HG02884 (cell line): Measurements from ENCODE around the gene TRPV5.

Experiments
- ATAC-seq: cut with Tn5 transposase; IDR thresholded peaks from one replicate; pipeline ENCODE4 v1.9.1; 2021; ENCODE audit warnings: mild to moderate bottlenecking, moderate library complexity; ENCODE audit not compliant: unreplicated experiment

TRPV5 gene

DNA sequence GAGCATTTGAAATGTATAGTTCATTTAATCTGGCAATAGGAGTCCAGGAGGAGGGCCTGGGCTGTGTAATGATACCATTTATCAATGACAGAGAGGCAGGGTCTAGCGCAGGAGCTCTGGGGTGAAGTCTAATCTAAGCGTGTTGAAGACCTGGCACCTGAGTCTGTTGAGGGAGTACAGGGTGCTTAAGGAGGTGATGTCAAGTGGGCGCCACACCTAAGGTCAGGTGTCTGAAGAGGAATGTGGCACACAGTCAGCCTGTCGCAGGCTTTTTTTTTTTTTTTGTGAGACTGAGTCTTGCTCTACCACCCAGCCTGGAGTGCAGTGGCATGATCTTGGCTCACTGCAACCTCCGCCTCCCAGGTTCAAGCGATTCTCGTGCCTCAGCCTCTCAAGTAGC is 8.0 kb upstream of the TRPV5 start:
- ATAC-seq, result no peak

GRCh38 chr7:142940966-142941535 is 7.5 kb upstream of the TRPV5 start:
- ATAC-seq, result no peak

DNA sequence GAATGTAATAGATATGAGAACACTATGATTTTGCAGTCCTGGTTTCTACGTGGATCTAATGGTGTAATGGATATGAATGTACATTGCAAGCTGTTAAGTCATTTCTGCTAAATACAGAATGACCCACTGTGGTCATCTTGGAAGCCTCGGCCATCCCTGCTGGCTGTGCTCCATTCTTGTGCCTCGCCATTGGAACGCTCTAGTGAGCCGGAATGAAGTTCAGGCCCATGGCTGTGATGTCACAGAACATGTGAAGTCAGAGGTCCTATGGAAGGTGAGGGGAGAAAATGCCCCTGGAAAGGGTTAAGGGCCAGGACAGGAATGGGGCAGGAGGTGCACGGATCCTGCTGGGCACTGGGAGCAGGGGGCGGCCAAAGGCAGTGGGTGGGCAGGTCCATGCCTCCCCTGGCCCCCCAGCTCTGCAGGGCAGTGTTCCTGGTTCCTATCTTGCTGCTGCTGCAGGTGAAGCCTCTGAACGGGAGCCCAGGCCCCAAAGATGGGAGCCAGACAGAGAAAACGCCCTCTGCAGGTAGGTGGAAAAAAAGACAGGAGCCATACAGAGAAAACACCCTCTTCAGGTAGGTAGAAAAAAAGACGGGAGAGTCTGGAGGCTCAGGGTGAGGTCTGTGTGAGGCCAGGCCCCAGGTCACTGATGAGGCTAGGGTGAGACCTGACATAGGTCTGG is 5.8 kb upstream of the TRPV5 start, which contains the start of gene LLCFC1:
Gene LLCFC1, plus strand, starts transcription at position 259 of the 685 bp plus-strand sequence. Its CDS starts 138 bp downstream, at position 397.
- ATAC-seq, result no peak

- ATAC-seq, result no peak
Measured at GRCh38 chr7:142938611-142939010, 5.1 kb upstream of the TRPV5 start.

GRCh38 chr7:142935941-142936565 is 2.5 kb upstream of the TRPV5 start:
- ATAC-seq, result no peak

DNA sequence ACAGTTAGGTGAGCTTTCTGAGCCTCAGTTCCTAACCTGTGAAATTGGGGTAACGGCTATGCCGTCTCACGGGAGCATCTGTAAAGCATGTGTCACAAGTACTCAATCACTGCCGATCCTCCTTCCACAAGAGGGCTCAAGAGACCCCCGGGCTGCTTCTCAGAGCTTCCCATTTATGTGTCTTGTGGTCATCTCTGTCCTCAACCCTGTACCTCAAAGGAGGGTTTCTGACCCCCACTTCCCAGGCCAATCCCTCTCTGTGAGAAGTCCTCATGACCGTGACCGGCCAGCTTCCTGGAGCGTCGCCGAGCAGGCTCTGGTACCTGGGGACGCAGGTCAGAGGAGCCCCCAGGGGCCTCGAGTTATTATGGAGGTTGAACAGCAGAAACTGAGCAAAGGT is 510 bp upstream of the TRPV5 start:
- ATAC-seq, result no peak

DNA sequence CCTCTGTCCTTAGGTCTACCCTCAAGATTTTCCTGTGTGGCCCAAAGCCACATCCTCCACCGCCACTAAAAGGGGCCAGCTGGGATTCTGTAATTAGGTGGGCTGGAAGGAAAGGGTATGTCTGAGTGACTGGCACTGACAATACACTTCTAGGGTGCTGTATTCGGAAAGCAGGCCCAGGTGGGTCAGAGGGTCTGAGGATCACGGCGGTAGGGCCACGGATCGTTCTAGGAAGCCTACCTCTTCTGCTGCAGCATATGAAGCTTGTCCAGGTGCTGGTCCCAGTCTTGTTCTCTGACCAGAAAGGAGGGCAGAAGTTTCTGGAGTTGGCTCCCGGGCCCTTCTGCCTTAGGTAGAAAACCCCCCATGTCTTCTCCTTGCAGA is 462 bp downstream of the TRPV5 start:
- no peak for ATAC-seq

DNA sequence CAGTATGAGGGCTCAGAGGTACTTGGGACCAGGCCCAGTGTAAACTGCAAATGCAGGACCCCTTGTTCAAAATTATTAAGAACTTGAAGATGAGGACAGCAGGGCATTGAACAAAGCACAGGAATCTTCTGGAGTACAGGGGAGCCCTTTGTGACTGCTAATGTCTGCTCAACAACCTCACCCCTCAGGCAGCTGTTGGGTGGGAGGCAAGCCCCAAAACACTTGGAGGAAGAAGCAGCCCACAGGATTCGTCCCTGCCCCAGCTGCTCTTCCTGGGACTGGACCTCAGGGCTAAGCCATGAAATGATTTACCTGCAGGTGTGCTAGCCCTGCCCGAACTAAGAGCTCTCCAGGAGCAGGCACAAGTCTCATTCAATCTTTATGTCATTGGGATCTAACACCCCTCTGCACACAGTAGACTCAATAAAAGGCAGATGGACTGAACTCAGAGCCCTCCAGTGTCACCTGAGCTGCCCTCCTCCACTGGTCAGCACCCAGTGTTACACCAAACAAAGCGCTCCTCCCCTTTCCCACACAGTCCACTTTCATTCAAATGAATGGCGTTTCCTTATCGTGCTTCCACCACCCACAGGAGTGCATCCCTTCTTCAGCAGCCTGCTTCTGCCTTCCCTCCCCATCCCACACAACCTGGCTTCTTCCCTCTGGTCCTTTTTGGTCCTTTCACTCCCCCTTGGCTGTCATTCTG is 1.0 kb downstream of the TRPV5 start:
- ATAC-seq, result no peak

GRCh38 chr7:142930126-142930730 is 3.3 kb downstream of the TRPV5 start:
- ATAC-seq, result no peak

DNA sequence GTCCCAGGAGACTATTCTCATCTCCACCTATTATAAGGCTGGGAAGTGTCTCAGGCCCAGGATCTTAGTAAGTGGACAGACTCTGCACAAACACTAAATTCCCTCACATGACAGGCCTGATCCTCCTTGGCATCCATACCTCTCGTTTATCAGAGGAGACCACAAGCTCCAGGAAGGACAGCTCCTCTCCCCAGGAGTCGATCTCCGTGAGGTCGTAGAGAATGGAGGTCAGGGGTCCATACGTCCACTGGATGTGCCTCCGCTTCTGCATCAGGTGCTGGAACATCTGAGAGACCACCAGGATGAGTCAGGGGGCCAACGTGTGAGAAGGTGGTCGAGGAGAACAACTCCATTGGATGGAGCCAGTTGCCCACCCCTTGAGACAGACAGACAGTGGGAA is 5.6 kb downstream of the TRPV5 start:
- no peak for ATAC-seq

DNA sequence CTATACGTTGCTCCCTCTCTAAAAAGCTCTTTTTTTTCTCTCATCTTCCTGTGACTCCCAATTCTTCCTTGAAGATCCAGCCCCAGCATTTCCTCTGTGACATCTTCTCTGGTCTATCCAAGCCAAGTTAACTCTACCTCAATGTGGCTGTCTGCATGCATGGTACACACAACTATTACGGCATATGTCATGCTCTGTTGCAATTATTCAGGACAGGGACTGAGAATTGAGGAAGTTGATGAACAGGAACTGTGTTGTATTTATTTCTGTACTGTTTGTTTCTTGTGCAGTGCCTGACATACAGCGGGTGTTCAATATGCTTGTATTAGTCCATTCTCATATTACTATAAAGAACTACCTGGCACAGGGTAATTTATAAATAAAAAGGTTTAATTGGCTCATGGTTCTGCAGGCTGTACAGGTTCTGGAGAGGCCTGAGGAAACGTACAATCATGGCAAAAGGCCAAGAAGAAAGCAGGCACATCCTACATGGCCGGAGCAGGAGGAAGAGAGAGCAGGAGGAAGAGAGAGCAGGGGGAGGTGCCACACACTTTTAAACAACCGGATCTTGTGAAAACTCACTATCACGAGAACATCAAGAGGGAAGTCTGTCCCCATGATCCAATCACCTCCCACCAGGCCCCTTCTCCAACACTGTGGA is 6.3 kb downstream of the TRPV5 start:
- no peak for ATAC-seq

- ATAC-seq, result no peak
Measured at GRCh38 chr7:142925413-142925812, 8.1 kb downstream of the TRPV5 start.

GRCh38 chr7:142923391-142923790 is 10.2 kb downstream of the TRPV5 start:
- ATAC-seq, result no peak

- ATAC-seq, result no peak
Measured at GRCh38 chr7:142919656-142920055, 13.9 kb downstream of the TRPV5 start.

DNA sequence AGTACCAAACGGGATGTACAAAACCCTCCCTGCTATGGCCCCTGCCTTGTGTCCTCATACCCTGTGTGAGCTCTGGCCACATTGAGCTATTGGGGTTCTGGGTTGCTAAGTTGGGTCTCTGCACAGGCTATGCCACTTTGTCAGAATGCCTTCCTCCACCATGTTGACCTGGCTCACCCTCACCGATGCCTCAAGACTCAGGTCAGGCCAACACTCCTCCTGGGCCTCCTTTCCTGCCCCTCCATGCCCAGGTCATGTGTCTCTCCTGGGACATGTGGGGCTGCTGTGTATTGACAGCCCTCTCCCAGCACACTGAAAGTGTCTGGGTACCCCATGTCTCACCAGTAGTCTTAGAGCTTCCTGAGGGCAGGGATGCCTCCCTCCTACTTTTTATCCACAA is 14.6 kb downstream of the TRPV5 start:
- ATAC-seq, result no peak

- no peak for ATAC-seq
Measured at GRCh38 chr7:142917447-142917846, 16.1 kb downstream of the TRPV5 start.

- ATAC-seq, result no peak
Measured at GRCh38 chr7:142916508-142916907, 17.0 kb downstream of the TRPV5 start.

GRCh38 chr7:142915315-142915714 is 18.2 kb downstream of the TRPV5 start:
- ATAC-seq, result no peak

DNA sequence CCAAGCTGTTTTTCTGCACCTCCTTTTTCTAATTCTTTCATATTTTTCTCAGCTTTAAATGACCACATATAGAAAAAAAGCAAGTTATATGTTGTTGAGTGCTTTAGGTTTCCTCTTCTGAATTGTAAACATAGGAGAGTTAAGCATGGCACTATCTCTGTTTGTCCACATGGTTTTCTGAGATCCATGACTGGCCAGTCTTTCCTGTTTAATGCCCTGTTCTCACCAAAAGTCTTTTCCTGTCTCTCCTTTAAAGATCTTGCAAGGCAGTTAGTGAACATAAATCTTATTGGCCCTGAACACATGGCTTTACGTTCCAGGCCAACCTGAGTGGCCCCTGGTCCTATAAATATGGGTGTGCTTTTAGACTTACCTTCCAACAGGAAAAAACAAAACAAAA is 19.4 kb downstream of the TRPV5 start:
- no peak for ATAC-seq

GRCh38 chr7:142913566-142913965 is 20.0 kb downstream of the TRPV5 start:
- no peak for ATAC-seq

DNA sequence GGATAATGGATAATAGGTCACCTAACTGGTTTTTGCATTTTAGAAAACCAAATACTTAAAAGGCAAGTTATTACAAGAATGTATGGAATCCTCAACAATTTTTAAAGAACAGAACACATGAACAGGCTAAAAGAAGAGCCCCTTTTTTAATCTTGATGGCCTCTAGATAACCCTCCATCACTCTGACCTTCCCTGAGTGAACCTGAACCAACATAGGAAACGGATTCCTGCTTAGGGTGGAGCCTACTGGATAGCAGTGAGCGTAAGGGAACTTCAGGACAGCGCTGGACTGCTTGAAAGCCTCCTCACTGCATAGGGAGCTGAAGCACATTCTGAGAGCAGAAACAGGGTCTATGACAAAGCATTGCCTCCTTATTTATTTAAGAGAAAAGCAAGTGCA is 20.5 kb downstream of the TRPV5 start:
- no peak for ATAC-seq
